Stimulated activated CD4-positive, alpha-beta T cell treated with anti-CD3 and anti-CD28 coated beads, TNF-alpha, amount 100 ng/mL, for 4 hours (primary cell): ENCODE measurements around the gene DAGLA.

Experiments used
- DNase-seq, 3 experiments: peaks; one replicate each; pipeline ENCODE4 v3.0.0-alpha.2; 2020; ENCODE audit warnings: low read depth in 3 of 3

The DAGLA gene

DNA sequence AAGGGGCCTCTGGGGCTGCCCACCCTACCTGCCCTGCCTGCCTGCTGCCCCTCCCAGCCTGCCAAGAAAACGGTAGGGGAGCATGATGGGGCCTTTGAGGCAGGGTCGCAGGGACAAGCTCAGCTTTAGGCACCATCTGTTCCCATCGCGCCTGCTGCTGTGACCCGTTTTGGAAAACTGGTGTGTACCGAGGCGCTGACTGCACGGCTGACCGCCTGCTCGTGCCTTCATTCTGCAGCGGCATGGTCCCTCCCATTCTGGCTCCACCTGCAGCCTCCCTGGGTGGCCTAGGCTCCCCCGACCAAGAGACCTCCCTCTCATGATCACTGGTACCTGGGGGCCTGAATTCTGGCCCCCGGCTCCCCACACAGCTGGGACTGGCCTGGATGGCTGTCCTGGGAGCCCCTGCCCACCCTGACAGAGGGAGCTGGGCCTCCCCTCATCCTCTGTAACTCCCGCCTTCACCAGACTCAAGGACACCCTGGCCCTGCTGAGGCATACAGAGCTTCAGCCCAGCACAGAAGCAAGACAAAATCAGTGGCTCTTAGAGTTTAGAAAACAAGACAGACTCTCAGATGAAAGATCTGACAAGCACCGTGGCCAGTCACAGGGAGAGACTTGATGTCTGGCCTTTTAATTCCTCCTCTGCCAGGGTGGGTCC, 65.7 kb downstream of the DAGLA start:
- no peak for DNase-seq

- no peak for DNase-seq
Measured at GRCh38 chr11:61746442-61747191, 66.4 kb downstream of the DAGLA start.

GRCh38 chr11:61747192-61747966, 67.2 kb downstream of the DAGLA start:
- DNase-seq: no peak

GRCh38 chr11:61747967-61748285, 67.7 kb downstream of the DAGLA start:
- DNase-seq: no peak

DNA sequence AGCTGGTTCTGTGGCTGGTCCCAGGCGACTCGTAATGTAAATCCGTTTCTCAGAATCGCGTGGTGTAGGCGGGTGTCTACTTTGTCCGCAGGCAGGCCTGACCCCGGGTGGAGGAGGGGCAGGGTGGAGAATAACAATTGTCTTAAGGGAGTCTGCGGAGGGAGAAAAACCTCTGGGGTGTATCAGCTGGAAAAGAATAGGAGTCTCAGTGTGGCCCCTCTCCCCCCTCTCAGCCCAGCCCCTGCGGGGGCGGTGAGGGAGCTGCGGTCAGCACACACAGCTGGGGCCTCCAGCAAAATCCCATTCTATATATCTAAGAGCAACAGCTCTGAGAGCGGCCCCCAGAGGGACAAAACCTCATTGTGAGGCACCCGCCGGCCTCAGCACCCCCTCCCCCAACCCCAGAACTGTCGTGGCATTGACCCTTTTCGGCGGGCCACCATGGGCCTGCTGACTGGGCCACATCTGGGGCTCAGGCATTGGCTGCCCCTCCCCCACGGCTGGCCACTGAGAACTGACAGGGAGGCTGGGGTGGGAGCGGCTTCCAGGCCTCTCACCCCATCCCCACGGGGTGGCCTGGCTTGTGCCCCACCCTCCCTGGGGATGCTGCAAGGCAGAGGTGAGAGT, 69.5 kb downstream of the DAGLA start:
- DNase-seq: no peak

- DNase-seq: no peak
Measured at GRCh38 chr11:61750631-61751273, 70.6 kb downstream of the DAGLA start.

DNA sequence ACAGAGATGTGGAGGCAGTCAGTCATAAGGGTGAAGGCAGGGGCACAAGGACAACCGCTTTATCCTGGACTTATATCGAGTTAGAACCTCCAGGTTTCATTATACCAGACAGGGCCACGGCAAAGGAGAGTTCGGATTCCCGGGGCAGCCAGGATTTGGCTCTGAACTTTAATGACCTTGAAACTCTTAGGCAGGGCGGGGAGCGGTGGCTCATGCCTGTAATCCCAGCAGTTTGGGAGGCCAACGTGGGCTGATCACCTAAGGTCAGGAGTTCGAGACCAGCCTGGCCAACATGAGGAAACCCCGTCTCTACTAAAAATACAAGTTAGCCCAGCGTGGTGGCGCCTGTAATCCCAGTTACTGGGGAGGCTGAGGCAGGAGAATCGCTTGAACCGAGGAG, 71.2 kb downstream of the DAGLA start:
- no peak for DNase-seq

DNA sequence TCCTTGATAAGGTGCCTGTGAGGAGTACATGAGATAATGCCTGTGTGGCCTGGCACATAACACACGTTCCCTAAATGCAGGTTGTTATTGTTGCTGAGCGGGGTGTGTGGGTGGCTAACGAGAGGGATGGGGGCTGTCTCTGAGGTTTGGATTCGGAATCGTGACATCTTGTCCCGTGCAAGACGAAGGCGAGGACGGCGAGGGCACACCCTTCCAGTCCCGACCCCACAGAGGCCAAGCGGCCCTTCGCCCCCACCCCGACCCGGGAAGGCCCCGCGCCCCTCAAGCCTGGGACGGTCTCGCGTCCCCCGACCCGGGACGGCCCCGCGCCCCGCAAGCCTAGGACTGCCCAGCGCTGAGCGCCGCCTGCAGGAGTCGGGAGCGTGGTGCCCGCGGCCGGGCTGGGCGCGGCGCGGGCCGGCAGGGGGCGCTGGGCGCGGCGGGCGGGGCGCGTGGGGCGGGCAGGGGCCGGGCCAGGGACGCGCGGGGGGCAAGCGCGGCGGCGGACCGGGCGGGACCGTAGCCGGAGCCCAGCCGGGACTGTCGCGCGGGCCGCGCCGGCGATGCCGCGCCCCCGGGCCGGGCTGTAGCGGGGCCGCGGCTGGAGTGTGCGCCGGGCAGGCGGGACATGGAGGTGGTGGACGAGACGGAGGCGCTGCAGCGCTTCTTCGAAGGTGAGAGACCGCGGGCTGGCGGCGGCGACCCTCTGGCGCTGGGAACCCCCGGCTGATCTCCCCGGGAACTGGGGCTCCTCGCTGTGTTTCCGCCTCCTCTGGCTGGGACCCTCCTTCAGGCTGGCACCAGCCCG, 72.1 kb downstream of the DAGLA start, which contains the start of gene MYRF:
Gene MYRF (plus strand): TSS at position 520 of the 808 bp plus-strand sequence. CDS start 109 bp downstream, at position 629.
- DNase-seq: peak in 2 of 3 experiments; percentile 21 to 49

GRCh38 chr11:61752925-61753521, 72.8 kb downstream of the DAGLA start:
- DNase-seq: no peak

DNA sequence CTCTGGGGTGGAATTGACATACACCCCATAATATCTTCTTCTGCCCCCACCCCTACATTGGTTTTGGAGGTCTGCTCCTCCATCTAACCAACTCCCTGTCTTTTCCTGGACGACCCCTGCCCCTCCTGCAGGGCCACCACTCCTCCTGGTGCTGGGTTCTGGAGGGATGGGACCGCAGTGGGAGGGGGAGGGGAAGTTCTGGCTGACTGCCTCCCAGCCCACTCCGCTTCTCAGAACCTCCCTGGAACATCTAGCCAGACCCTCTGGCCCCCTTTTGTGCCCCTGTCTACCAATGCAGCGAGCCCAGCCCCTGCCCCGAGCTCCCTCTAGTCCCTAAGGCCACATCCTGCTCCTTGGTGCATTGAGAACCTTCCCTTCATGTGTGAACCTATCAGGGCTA, 73.5 kb downstream of the DAGLA start:
- DNase-seq: no peak

- DNase-seq: no peak
Measured at GRCh38 chr11:61754534-61755482, 74.6 kb downstream of the DAGLA start.

- DNase-seq: no peak
Measured at GRCh38 chr11:61756147-61756451, 75.9 kb downstream of the DAGLA start.

GRCh38 chr11:61756452-61757212, 76.4 kb downstream of the DAGLA start:
- DNase-seq: no peak

DNA sequence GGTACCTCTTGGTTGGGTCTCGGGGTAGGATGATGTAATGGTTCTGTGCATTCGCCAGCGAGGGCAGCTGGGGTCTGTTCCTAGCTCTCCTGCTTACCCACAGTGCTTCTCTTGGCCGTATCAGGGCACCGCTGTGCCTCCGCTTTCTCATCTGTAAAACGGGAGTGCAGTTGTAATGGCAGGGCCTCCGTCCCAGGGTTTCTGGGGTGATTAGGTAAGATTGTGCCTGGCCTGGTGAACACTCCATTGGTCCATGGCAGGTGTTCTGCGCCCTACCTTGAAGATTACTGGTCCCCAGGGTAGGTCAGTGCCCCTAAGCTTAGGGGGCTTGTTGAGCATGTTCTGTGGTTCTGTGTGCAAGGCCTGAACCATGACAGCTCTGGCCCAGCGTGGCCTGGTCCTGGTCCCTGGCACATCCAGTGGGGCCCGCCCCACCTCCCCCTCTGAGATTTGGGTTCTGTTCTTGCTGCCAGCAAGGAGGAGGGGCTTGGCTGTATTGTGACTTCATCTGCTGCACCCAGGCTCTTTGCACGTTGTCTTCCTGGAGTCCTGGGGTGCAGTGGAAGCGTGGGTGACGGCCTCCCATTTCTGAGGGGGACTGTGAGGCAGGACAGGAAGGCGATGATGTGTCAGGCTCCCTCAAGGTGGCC, 77.1 kb downstream of the DAGLA start:
- no peak for DNase-seq

DNA sequence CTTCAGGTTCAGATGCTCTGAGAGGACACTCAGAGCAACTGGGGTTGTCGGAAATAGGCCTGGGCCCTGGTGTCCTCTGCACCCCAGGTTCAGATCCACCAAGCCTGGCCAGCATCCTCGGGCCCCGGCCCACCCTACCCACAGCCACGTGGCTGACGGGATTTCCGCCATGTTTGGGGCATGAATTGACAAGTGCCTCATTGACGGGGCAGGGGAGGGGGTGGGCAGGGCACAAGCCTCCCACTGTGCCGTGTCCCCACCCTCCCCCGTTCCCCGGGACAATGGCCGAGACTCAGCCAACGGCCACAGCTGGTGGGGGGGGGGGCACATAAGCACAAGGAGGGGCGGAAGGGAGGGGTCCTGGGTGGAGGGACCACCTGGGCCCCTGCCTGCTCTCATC, 80.8 kb downstream of the DAGLA start:
- no peak for DNase-seq

GRCh38 chr11:61761440-61762222, 81.4 kb downstream of the DAGLA start:
- no peak for DNase-seq

DNA sequence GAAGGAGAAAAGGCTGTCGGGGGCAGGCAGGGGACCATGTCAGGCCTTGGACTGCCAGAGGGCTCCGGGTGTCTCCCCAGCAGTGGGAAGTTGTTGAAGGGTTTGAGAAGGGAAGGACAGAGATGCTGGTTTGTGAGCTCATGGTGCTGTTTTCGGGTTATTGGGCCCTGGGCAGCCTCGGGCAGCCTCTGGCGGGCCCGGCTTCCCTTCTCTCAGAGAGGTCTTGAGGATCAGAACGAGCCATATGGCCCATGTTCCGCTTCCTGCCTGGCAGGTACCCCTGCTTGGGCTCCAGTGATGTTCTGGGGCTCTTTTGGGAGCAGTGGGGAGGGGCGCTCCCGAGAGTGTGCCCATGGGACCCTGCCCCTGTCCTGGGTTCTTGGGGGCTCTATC, 82.0 kb downstream of the DAGLA start:
- no peak for DNase-seq
